Measurements from ENCODE around the gene ATP4B. TPM values are rescaled to one million over a fixed set of nuclear protein-coding genes. Genes with fewer than 3 reads are reported as not detected.

The ATP4B gene
- total RNA-seq, 2 donors from 2014 or later, result not detected

DNA sequence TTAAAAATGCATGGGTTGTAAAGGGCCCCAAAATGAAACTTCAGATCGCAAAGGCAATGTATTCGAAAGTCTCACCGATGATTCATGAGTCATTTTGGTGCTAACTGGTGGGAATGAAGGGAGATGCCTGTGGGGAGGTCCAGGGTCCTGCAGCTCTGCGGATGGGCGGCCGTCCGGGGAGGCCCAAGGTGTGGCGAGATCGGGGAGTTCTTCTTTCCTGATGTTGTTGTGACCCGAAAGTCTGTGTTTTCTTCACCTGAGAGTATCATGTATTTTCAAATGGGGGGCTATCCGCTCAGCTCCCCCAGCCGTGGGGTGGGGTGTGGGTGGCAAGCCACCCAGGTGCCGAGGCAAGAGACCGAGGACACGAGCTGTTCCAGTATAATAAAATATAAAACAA is 37.0 kb downstream of the ATP4B start:
- peaks cover 5% of the 10 kb centered on the region for H3K36me3 Mint-ChIP-seq
- no peak for DNase-seq (ENCODE audit: low spot score)
- no peak overlapping the region for H3K4me3 Mint-ChIP-seq
- ATAC-seq, result no peak
- no peaks in the 10 kb centered on the region for H3K9me3 Mint-ChIP-seq
- peaks cover 9 to 14% of the 10 kb centered on the region in 2 donors for H3K4me1 Mint-ChIP-seq (ENCODE audit: low read depth in 2 of 2)
- no peaks in the 10 kb centered on the region for H3K27me3 Mint-ChIP-seq
- H3K27ac Mint-ChIP-seq, result no peak overlapping the region

DNA sequence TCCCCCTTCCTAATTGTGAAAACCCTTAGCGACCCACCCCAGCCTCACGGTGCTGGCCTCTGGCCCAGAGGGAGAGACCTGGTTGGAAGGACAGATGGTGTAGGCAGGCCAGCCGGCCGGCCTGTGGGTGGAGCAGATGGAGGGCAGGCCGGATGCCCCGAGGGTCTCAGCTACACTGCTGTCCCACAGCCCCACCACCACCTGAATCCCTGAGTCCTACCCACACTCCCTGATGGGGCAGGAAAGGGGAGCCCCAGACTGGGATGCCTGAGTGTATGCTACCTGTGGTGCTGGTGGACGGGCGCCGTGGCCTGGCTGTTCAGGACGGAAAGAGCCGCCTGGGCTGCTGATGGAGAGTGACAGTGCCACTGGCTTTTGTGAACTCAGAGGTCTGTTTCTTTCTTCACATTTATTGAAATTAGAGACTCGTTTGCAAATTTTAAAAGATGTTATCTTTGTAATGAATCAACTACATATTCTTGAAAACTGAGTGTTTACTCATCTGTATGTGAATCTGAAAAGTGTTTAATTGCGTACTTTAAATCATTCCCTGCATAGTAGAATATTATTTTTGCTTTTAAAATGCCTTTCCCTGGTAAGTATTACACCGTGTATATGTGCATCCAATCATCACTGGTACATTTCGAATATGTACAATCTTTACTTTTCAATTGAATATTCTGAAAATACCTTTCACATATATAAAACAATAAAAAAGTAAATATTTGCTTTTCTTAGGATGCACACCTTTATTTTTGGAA is 37.8 kb downstream of the ATP4B start:
- no peaks in the 10 kb centered on the region for H3K27me3 Mint-ChIP-seq
- DNase-seq (ENCODE audit: low spot score) (no peak), ATAC-seq (no peak)
- H3K4me3 Mint-ChIP-seq, result no peak overlapping the region
- peaks cover 9 to 14% of the 10 kb centered on the region in 2 donors for H3K4me1 Mint-ChIP-seq (ENCODE audit: low read depth in 2 of 2)
- H3K36me3 Mint-ChIP-seq, result peaks cover 5% of the 10 kb centered on the region
- no peak overlapping the region for H3K27ac Mint-ChIP-seq
- H3K9me3 Mint-ChIP-seq, result no peaks in the 10 kb centered on the region

DNA sequence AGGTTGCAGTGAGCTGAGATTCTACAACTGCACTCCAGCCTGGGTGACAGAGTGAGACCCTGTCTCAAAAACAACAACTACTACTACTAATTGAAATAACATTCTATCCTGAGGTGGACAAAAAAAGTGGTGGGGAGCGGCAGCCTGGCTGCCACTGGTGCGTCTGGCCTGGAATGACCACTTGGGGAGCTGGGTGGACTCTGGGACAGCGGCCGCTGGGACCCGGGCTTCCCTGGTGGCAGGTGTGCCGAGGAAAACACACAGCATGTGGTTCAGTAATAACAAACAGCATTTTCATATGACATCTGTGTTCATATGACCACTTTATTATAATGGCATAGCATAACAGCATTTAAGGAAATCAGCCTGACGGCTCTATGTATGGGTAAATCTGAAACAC is 39.5 kb downstream of the ATP4B start:
- no peaks in the 10 kb centered on the region for H3K27me3 Mint-ChIP-seq
- no peak overlapping the region for H3K27ac Mint-ChIP-seq
- no peak overlapping the region for H3K4me3 Mint-ChIP-seq
- H3K4me1 Mint-ChIP-seq (ENCODE audit: low read depth in 2 of 2), result peaks cover 9 to 10% of the 10 kb centered on the region in 2 donors
- H3K9me3 Mint-ChIP-seq, result no peaks in the 10 kb centered on the region
- no peaks in the 10 kb centered on the region for H3K36me3 Mint-ChIP-seq
- ATAC-seq (no peak), DNase-seq (ENCODE audit: low spot score) (no peak)

DNA sequence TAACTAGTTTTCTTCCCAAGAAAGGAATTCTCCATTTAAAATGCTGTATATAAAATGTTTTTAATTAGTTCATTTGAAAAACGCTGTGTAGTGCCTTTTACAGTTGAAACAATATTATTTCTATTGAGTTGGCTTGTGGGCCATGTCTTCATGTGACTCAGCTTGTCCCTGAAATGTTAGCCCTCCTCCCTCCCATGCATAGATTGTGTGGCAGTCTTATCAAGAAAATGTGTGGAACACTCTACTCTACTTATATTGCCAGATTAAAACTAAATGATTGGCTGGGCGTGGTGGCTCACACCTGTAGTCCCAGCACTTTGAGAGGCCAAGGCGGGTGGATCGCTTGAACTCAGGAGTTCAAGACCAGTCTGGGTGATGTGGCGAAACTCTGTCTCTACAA is 40.0 kb downstream of the ATP4B start:
- no peak overlapping the region for H3K27ac Mint-ChIP-seq
- no peaks in the 10 kb centered on the region for H3K27me3 Mint-ChIP-seq

DNA sequence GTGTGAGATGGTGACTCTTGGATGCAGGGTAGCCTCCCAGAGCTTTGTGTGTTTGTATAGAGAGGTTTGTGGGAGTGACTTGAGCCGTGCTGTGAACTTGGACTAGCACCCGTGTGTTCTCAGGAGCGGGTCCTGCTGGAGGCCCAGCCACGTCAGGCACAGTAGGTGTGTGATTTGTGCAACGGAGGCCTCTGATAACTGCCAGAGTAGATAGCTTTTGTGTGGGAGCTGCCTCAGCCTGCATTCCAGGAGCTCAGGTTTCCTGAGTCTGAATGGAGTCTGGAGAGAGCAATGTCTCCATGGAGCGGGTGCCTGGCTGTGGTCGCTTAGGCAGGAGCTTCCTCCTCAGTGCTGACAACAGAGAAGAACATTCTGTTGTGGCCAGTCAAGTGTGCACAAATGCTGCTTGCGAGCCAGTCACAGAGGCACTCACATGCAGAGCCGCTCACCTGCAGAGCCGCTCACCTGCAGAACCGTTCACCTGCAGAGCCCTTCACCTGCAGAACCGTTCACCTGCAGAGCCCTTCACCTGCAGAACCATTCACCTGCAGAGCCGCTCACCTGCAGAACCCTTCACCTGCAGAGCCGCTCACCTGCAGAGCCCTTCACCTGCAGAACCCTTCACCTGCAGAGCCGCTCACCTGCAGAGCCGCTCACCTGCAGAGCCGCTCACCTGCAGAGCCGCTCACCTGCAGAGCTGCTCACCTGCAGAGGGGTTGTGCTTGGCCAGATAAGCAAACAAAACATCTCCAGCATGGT is 40.8 kb downstream of the ATP4B start:
- Mint-ChIP-seq H3K27ac (peak overlapping the region in 1 of 2 donors; percentile 38), H3K4me1 (ENCODE audit: low read depth in 2 of 2) (peaks cover 10 to 12% of the 10 kb centered on the region in 2 donors), H3K4me3 (no peak overlapping the region), H3K36me3 (peaks cover 4% of the 10 kb centered on the region), H3K9me3 (no peaks in the 10 kb centered on the region), H3K27me3 (no peaks in the 10 kb centered on the region)
- ATAC-seq (no peak), DNase-seq (ENCODE audit: low spot score) (no peak)

More for the DNA sequence above, 40.0 kb downstream of the ATP4B start:
- no peaks in the 10 kb centered on the region for H3K36me3 Mint-ChIP-seq
- peaks cover 9 to 10% of the 10 kb centered on the region in 2 donors for H3K4me1 Mint-ChIP-seq (ENCODE audit: low read depth in 2 of 2)
- DNase-seq (ENCODE audit: low spot score) (no peak), ATAC-seq (no peak)
- H3K4me3 Mint-ChIP-seq, result no peak overlapping the region
- no peaks in the 10 kb centered on the region for H3K9me3 Mint-ChIP-seq

DNA sequence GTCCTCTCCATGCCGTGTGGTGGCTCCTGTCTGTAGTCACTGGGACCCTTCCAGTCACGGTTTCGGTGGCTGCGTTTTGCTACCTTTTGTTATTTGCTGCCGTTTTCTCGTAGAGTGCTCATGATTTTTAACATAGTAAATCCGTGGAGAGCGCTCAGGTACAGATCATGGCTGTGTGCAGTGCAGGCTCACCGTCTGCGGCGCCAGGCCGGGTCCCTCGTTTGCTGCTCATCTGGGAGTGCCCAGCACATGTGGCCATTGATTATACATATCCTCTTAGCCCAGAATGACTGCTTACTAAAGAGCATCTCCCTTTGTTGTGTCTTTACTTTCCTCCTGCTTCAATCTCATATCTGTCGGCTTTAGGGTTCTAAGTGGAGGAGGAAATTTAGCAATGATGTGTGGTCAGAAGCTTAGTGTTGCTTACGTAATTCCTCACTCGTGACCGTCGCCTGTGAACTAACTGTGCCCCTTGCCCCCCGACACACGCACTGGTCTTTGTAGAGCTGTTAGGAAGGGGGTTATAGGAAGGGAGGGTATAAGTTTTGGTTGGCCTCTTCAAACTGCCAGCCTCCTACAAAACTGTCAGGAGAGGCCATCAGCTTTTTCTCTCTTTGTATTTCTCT is 41.6 kb downstream of the ATP4B start:
- H3K27me3 Mint-ChIP-seq, result no peaks in the 10 kb centered on the region
- H3K27ac Mint-ChIP-seq, result peak overlapping the region in 1 of 2 donors; percentile 38
- peak overlapping the region; percentile 23 for H3K4me3 Mint-ChIP-seq
- DNase-seq (ENCODE audit: low spot score) (no peak), ATAC-seq (peak; percentile 31 to 48)
- peaks cover 10 to 14% of the 10 kb centered on the region in 2 donors for H3K4me1 Mint-ChIP-seq (ENCODE audit: low read depth in 2 of 2)
- H3K9me3 Mint-ChIP-seq, result no peaks in the 10 kb centered on the region
- H3K36me3 Mint-ChIP-seq, result peaks cover 4% of the 10 kb centered on the region

DNA sequence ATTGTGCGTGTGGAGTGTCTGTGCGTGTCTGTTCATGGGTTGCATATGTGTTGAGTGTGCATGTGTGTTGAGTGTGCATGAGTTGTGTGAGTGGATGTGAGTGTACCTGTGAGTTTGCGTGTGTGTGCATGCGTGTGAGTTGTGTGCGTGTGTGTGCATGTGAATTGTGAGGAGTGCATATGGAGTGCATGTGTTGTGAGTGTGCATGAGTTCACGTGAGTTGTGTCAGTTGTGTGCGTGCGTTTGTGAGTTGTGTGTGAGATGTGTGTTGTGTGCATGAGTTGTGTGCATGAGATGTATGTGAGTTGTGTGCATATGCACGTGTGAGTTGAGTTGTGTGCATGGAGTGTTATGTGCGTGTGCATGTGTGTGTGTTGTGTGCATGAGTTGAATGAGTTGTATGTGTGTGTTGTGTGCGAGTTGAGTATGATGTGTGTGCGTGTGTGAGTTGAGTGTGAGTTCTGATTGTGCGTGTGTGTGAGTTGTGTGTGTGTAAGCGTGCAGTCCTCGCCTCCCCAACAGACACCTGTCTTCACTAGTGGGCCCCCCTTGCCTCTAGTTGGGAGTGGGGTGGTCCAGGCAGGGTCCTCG is 44.1 kb downstream of the ATP4B start:
- no peak for ATAC-seq

DNA sequence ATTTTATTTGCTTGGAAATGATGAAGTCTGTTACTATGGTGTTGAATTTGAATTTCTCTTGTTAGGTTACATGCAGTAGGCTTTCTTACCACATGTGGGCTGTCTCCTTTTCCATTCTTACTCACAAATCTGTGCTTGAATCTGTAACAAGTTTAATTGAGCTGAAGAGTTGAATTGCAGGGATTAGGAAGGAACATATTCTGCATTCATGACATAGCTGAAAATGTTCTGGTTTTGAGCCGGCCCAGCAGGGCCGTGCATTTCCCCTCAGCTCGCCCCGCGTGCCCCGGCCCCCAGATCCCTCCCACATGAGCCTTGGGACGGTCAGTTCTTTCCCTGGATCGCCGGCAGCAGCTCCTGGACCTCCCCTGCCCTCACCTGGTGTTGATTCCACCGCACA is 45.4 kb downstream of the ATP4B start:
- H3K27me3 Mint-ChIP-seq, result no peaks in the 10 kb centered on the region
- no peak for ATAC-seq
- no peak for DNase-seq (ENCODE audit: low spot score)
- peaks cover 12% of the 10 kb centered on the region for H3K36me3 Mint-ChIP-seq
- H3K27ac Mint-ChIP-seq, result no peak overlapping the region
- H3K4me3 Mint-ChIP-seq, result no peak overlapping the region
- H3K9me3 Mint-ChIP-seq, result no peaks in the 10 kb centered on the region
- peaks cover 22 to 37% of the 10 kb centered on the region in 2 donors for H3K4me1 Mint-ChIP-seq (ENCODE audit: low read depth in 2 of 2)

More for the DNA sequence above, 44.1 kb downstream of the ATP4B start:
- Mint-ChIP-seq H3K4me3 (no peak overlapping the region), H3K27me3 (no peaks in the 10 kb centered on the region), H3K36me3 (peaks cover 12% of the 10 kb centered on the region), H3K9me3 (no peaks in the 10 kb centered on the region), H3K27ac (no peak overlapping the region), H3K4me1 (ENCODE audit: low read depth in 2 of 2) (peaks cover 15 to 27% of the 10 kb centered on the region in 2 donors)
- no peak for DNase-seq (ENCODE audit: low spot score)

DNA sequence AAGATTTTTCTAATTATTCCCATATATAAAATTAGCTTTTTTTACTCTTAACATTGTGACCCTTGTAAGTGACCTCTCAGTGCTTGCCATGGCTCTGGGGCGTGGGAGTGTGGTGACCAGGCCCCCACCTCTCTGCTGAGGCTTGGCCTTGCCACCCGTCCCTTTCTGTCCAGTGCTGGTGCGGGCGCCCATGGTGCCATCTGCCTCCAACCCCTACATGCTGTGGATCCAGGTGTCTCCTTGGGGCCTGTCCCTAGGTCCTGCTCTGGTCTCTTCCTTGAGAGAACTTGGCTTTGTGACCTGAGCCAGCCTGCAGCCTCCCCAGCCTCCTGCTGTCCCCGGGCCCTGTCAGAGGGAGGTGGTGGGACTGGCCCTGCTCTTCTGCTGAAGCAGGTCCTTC is 46.0 kb downstream of the ATP4B start:
- Mint-ChIP-seq H3K27ac (no peak overlapping the region), H3K27me3 (no peaks in the 10 kb centered on the region), H3K9me3 (no peaks in the 10 kb centered on the region), H3K36me3 (peaks cover 12% of the 10 kb centered on the region), H3K4me3 (no peak overlapping the region), H3K4me1 (ENCODE audit: low read depth in 2 of 2) (peaks cover 25 to 36% of the 10 kb centered on the region in 2 donors)
- DNase-seq (ENCODE audit: low spot score) (no peak), ATAC-seq (no peak)

DNA sequence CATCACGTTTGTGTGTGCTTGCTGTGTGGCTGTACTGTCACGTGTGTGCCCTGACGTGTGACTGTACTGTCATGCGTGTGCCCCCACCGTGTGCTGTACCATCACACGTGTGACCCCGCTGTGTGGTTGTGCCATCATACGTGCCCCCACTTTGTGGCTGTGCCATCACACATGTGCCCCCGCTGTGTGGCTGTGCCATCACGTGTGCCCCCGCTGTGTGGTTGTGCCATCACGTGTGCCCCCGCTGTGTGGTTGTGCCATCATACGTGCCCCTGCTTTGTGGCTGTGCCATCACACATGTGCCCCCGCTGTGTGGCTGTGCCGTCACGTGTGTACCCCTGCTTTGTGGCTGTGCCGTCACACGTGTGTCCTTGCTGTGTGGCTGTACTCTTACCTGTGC is 47.7 kb downstream of the ATP4B start:
- peaks cover 12% of the 10 kb centered on the region for H3K36me3 Mint-ChIP-seq
- no peak overlapping the region for H3K4me3 Mint-ChIP-seq
- no peaks in the 10 kb centered on the region for H3K27me3 Mint-ChIP-seq
- no peaks in the 10 kb centered on the region for H3K9me3 Mint-ChIP-seq
- H3K27ac Mint-ChIP-seq, result peak overlapping the region; percentile 38 to 67
- peaks cover 31 to 32% of the 10 kb centered on the region in 2 donors for H3K4me1 Mint-ChIP-seq (ENCODE audit: low read depth in 2 of 2)
- ATAC-seq (no peak), DNase-seq (ENCODE audit: low spot score) (no peak)

DNA sequence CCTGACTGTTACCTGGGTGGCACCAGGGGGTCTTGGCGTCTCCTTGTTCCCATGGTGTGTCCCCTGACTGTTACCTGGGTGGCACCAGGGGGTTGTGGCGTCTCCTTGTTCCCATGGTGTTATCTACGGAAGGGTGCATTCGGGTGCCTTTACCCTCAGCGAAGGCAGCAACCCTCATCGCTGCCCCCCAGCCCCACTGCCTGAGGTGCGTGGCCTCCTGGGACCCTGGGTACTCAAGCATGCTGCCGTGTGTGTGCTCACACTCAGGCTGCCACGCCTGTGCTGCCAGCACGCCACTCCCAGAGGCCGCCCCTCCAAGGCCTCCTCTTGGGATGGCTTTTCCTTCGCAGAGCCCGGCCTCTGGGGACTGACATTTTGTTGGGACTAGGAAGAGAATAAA is 48.4 kb downstream of the ATP4B start:
- Mint-ChIP-seq H3K27me3 (no peaks in the 10 kb centered on the region), H3K9me3 (no peaks in the 10 kb centered on the region), H3K4me3 (no peak overlapping the region), H3K36me3 (peaks cover 12% of the 10 kb centered on the region), H3K4me1 (ENCODE audit: low read depth in 2 of 2) (peaks cover 37 to 39% of the 10 kb centered on the region in 2 donors), H3K27ac (peak overlapping the region in 1 of 2 donors; percentile 89)
- ATAC-seq (no peak), DNase-seq (ENCODE audit: low spot score) (no peak)

DNA sequence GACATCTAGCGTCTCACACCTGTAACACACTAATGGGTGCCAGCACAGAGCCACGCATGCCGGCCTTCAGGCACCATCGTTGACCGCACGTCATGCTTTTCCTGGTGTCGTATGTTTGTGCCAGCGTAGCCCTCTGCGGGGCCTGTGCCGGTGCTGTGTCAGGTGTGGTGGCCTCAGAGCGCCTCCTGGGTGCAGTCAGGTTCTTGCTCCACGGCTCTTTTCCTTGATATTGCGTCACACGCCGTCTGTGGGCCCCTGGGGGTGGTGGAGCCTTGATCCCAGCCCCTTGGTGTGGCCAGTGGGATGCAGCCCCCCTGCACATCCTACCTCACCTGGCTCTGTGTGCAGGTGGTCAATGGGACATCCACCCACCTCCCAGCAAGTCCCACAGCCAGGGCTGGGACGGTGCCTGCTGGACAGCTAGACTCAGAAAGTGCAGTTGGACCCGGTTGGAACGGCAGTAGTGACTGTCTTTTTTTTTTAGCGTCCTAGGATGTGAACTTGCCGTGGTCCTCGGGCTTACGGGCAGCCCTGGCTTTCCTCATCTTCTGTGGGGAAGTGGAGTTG is 48.9 kb downstream of the ATP4B start:
- H3K36me3 Mint-ChIP-seq, result peaks cover 12% of the 10 kb centered on the region
- H3K4me3 Mint-ChIP-seq, result peak overlapping the region; percentile 48
- H3K27ac Mint-ChIP-seq, result peak overlapping the region; percentile 89 to 94
- no peaks in the 10 kb centered on the region for H3K27me3 Mint-ChIP-seq
- DNase-seq (ENCODE audit: low spot score) (no peak), ATAC-seq (no peak)
- H3K9me3 Mint-ChIP-seq, result no peaks in the 10 kb centered on the region
- peaks cover 38 to 41% of the 10 kb centered on the region in 2 donors for H3K4me1 Mint-ChIP-seq (ENCODE audit: low read depth in 2 of 2)

DNA sequence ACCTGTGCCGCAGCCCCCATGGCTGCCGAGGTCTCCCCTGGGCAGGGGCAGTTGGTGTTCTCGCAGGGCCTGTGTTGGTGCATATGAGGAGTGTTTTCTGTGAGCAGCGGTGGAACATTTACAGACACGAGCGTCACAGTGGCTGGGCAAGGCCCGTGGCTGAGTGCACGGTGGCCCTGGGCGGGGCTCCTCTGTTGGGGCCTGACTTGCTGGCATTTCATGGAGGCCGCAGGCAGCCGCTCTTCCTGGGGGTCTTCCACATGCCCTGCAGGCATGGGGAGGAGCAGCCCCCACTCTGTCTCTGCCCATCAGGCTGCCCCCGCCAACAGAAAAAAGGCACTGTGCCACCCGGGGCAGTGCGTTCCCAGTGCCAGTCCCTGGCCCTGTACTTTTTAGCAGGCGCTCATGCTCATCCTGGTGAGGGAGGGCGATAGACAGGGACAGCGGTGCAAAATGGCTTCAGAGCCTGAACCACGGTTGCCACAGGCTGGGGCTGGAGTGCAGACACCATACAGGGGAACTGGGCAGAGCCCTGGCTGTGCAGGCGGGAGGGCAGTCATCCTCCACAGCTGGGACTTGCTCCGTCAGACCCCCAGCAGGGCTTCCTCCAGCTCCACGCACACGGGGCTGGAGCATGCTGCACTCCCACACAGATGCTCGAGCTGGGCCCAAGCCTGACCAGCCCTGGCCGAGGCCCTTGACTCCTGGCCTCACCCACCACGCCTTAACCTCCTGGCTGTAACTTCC is 49.9 kb downstream of the ATP4B start:
- Mint-ChIP-seq H3K36me3 (peaks cover 12% of the 10 kb centered on the region), H3K27ac (peak overlapping the region; percentile 89 to 94), H3K4me3 (peak overlapping the region; percentile 53), H3K27me3 (no peaks in the 10 kb centered on the region), H3K9me3 (no peaks in the 10 kb centered on the region), H3K4me1 (ENCODE audit: low read depth in 2 of 2) (peaks cover 39 to 42% of the 10 kb centered on the region in 2 donors)
- ATAC-seq (peak in 1 of 2 donors; percentile 21), DNase-seq (ENCODE audit: low spot score) (no peak)
